ENCODE measurements around the gene BACE1-AS.
"Not testable (repeated sequence)": the region's sequence is repeated elsewhere in the genome, so short reads cannot be mapped to it uniquely, and the experiment has no call there.

The BACE1-AS gene

GRCh38 chr11:117290809-117291396, at the start of gene BACE1-AS:
Gene BACE1-AS (plus strand): TSS chr11:117291346.
- DNase-seq: no peak
- intact Hi-C loops (cut with DNase I): no loop called here

DNA sequence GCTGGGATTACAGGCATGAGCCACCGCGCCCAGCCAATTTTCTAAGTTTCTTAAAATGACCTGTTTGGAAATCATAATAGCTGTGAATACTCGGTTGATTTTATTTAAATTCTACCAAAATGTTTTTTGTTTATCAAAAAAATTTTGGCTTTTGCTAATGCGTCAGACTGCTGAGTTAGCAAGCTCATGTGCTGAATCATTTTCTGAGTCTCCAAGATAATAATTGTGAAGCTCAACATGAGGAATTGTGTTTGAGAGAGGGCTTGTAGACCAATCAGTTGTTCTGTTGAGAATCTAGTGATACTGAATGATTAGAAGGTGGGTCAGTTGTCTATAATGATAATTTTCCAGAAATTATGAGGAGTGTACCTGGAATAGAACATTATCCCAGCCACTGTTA, 42.8 kb upstream of the BACE1-AS start:
- DNase-seq: no peak
- intact Hi-C loops (cut with DNase I): no loop called here

- no peak for DNase-seq
- intact Hi-C loops (cut with DNase I): no loop called here
These were observed 41.6 kb upstream of the BACE1-AS start for GRCh38 chr11:117249571-117249970.

DNA sequence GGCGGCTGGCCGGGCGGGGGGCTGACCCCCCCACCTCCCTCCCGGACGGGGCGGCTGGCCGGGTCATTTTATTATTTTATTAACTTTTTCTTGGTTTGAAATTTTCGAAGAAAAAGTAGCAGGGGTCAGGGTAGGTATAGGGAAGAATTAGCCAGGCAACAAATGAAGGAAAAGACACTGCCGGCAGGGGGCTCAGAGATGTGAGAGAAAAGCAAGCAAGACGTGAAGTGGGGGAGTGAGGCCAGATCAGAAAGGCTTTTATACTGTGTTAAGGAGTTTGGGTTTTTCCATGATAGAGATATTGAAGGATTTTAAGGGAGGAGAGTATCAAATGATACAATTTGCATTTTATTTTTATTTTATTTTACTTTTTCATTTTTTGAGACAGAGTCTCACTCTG, 39.6 kb upstream of the BACE1-AS start:
- no peak for DNase-seq
- intact Hi-C loops (cut with DNase I): no loop called here

GRCh38 chr11:117255966-117256365, 35.2 kb upstream of the BACE1-AS start:
- DNase-seq: no peak
- intact Hi-C loops (cut with DNase I): no loop called here

DNA sequence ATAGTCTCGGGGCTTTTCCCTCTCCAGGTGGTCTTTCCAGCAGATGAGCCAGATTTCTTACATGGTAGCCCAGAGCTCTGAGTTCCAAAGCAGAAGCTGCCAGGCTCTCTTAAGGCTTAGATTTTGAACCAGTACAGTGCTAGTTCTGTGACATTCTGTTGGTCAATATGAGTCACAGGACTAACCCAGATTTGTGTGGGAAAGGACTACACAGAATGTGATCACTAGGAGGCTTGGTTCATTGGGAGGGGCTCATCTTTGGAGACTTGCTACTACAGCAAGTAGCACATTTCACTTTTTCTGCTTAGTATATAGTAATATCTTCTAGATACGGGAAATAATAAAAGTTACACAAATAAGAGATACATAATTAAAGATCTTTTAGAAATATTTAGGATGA, 34.6 kb upstream of the BACE1-AS start:
- intact Hi-C loops (cut with DNase I): no loop called here

GRCh38 chr11:117258576-117258975, 32.6 kb upstream of the BACE1-AS start:
- intact Hi-C loops (cut with DNase I): no loop called here
- no peak for DNase-seq

More for the DNA sequence above, 34.6 kb upstream of the BACE1-AS start:
- no peak for DNase-seq

DNA sequence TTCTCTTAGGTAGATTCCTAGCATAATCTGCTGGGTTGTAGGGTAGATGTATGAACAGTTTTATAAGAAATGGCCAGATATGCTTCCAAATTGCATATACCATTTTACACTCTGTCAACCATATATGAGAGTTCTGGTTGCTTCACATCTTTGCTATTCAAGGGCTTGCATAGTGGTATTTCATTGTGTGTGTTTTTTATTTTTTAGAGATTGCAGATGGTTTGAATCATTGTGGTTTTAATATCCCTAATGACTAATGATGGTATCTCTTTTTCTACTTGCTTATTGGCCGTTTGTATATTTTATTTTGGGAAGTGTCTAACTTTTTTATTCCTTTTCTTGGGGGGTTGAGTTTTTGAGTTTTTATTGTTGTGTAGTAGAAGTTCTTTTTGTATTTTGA, 31.7 kb upstream of the BACE1-AS start:
- no peak for DNase-seq
- intact Hi-C loops (cut with DNase I): no loop called here

DNA sequence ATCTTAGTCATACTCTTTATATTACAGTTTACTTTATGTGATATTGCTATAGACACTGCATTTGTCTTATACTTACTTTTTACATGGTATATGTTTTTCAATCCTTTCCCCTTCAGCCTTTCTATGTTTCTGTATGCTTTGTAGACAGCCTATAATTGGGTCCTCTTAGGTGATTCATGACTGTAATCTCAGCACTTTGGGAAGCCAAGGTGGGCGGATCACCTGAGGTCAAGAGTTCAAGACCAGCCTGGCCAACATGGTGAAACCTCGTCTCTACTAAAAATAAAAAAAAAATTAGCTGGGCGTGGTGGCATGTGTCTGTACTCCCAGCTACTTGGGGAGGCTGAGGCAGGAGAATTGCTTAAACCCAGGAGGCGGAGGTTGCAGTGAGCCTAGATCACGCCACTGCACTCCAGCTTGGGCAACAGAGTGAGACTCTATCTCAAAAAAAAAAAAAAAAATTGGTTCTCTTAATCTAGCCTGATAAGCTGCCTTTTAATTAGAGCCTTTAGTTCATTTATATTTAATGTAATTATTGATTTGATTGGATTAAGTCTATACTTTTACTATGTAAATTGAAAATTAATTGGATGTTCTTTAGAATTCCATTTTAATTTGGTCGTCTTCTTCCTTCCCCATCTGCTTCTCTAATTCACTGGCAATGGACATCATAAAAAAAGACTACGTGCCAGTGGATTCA, 26.4 kb upstream of the BACE1-AS start:
- DNase-seq; intact Hi-C loops (cut with DNase I): not testable (repeated sequence)

GRCh38 chr11:117265745-117266144, 25.4 kb upstream of the BACE1-AS start:
- intact Hi-C loops (cut with DNase I): no loop called here

GRCh38 chr11:117269856-117270255, 21.3 kb upstream of the BACE1-AS start:
- no peak for DNase-seq
- intact Hi-C loops (cut with DNase I): no loop called here

More at GRCh38 chr11:117265745-117266144, 25.4 kb upstream of the BACE1-AS start:
- no peak for DNase-seq

DNA sequence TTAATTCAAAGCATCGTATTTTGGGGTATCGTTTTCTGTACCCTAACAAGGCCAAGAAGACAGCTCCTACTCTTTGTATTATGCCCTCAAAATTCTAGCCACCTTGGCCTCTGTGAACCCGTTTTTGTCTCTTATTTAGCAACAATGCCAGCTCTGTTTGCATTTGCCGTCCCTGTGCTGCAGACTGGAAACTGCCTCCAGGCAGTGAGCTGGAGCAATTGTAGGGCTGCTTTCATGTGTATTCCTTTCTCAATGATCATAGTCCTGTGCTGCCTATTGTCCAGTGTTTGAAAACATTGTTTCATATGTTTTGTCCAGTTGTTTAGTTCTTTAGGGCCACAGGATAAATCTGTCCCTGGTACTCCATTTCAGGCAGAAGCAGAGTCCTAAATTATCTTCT, 19.9 kb upstream of the BACE1-AS start:
- intact Hi-C loops (cut with DNase I): no loop called here
- DNase-seq: no peak

DNA sequence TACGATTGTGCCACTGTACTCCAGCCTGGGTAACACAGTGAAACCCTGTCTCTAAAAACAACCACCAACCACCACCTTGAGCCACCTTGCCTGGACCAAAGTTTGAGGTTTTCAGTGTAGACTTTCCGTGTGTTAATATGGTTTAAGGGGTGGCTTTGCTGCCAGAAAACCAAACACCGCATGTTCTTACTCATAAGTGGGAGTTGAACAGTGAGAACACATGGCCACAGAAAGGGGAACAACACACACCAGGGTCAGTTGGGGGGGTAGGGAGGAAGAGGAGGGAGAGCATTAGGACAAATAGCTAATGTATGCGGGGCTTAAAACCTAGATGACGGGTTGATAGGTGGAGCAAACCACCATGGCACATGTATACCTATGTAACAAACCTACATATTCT, 19.0 kb upstream of the BACE1-AS start:
- intact Hi-C loops (cut with DNase I); DNase-seq: not testable (repeated sequence)

DNA sequence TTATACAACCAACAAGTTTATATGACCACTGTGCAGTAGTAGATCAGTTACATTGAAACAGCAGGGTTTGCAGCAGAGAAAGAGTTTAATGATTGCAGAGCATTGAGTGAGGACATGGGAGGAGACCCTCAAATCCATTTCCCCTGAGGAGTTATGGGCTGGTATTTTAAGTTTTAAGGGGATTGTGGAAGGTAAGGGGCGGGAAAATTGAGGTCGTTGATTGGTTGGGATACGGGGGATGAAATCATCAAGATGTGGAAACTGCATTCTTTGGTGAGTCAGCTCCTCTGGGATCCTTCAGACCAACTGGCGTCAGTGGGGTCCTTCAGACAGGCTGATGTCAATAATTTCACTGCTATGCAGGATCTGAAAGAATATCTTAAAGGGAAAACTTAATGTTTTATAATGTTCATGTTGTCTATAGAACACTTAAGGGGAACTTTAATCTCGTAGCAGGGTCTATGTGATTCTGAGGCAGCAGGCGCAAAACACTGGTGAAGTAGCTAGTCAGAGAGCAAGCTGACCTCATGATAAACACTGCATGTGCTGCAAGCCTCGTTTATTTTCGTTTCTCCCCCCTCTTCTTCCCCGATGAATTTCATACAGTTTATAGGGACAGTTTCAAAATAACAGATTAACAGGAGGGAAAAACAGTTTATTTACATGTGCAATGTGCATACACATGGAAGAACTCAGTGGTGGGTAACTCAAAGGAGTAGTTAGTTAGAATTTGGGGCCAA, 17.4 kb upstream of the BACE1-AS start:
- no peak for DNase-seq
- intact Hi-C loops (cut with DNase I): no loop called here

DNA sequence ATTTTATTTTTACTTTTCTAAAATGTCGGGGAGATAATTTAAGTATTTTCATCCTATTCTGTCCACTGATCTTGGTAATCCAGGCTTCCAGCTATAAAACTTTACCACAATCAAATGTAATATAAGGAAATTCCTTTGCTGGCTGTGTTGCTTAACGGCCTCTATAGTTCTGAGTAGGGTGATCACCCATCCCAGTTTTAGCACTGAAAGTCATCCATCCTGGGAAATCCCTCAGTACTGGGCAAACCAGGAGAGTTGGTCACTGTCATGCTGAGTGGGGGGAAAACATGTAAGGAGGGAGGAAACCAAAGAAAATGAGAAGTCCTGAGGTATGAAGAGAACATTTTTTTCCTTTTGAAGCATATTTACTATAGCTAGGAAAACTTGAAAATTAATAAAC, 12.8 kb upstream of the BACE1-AS start:
- no peak for DNase-seq
- intact Hi-C loops (cut with DNase I): no loop called here

- DNase-seq: no peak
- intact Hi-C loops (cut with DNase I): no loop called here
These were observed 11.3 kb upstream of the BACE1-AS start for GRCh38 chr11:117279711-117280376.

DNA sequence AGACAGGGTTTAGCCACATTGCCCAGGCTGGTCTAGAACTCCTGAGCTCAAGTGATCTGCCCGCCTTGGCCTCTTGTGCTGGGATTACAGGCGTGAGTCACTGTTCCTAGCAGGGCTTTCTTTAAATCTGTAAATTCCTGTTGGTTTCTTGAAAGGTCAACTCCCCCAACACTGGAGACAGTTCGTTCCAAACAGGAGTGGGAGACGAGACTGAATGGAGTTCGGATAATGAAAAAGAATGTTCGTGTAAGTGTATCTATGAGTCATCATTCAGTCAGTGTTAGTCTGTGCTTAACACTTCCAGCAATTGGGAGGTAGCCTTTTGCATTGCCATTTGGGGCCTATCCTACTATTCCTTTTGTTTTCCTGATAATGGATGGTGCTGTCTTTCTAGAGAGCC, 10.0 kb upstream of the BACE1-AS start:
- intact Hi-C loops (cut with DNase I): no loop called here
- no peak for DNase-seq

DNA sequence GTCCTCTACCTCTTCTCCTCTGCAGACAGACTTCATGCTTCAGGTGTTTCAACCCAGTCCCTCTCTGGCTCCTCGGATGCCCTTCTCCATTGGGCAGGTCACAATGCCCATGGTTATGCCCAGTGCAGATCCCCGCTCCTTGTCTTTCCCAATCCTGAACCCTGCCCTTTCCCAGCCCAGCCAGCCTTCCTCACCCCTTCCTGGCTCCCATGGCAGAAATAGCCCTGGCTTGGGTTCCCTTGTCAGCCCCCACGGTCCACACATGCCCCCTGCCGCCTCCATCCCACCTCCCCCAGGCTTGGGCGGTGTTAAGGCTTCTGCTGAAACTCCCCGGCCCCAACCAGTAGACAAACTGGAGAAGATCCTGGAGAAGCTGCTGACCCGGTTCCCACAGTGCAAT, 9.3 kb upstream of the BACE1-AS start:
- DNase-seq: no peak
- intact Hi-C loops (cut with DNase I): no loop called here

DNA sequence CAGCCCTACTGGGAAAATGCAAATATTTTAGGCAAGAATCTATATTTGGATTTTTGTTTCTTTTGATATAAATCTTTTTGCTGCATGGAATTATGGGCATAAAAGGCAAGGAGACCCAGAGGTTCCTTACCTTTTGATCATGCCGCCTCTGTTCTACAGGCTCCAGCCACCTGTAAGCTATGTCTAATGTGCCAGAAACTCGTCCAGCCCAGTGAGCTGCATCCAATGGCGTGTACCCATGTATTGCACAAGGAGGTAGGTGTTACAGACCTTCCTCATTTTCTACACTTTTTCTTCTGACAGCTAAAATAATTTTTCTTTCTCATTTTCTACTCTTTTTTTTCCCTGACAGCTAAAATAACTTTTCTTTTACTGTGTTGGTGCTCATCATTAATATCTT, 8.2 kb upstream of the BACE1-AS start:
- no peak for DNase-seq
- intact Hi-C loops (cut with DNase I): no loop called here

DNA sequence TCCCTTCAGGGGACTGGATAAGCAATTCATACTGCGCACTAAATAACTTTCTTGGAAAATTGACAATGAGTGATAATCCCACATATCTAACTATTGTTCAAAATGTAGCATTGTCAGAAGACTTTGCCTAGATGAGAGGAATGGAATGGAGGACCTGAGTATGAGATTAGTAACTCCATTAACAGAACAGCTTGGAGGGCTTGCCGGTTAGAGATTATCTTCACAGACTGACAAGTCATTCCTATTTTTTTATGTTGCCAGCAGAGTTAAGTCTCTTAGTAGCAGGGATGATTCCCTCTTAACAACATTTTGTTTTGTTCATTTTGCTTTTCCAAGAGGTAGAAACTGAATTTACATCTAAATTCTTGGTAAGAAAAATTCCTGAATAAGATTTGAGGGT, 7.1 kb upstream of the BACE1-AS start:
- no peak for DNase-seq

GRCh38 chr11:117286588-117286987, 4.6 kb upstream of the BACE1-AS start:
- intact Hi-C loops (cut with DNase I): no loop called here
- DNase-seq: no peak

More for the DNA sequence above, 7.1 kb upstream of the BACE1-AS start:
- intact Hi-C loops (cut with DNase I): no loop called here
